ENCODE measurements around the gene HCK. TPM values are rescaled to one million over a fixed set of nuclear protein-coding genes. Genes with fewer than 3 reads are reported as not detected.
A peak's percentile ranks its signal among the peaks of the same experiment; 100 is the strongest.

Gene HCK
- total RNA-seq, 1 donor from 2014 or later = not detected

- H3K27ac Mint-ChIP-seq (ENCODE audit: unreplicated experiment) = no peak overlapping the region
- no peak for DNase-seq (ENCODE audit: low read depth, low spot score)
- TF ChIP-seq CTCF (conservative IDR thresholded peaks at IDR 0.05) = no peak
- H3K4me3 Mint-ChIP-seq = no peak overlapping the region
- no peaks in the 10 kb centered on the region for H3K9me3 Mint-ChIP-seq
- H3K36me3 Mint-ChIP-seq (ENCODE audit: low read depth) = no peaks in the 10 kb centered on the region
- no peaks in the 10 kb centered on the region for H3K27me3 Mint-ChIP-seq (ENCODE audit: low read depth)
- peaks cover 4% of the 10 kb centered on the region for H3K4me1 Mint-ChIP-seq
Measured at GRCh38 chr20:32132911-32133549, 81.0 kb downstream of the HCK start.

GRCh38 chr20:32134026-32134425, 82.0 kb downstream of the HCK start:
- DNase-seq (ENCODE audit: low read depth, low spot score) = no peak
- Mint-ChIP-seq H3K4me3 (no peak overlapping the region), H3K4me1 (peaks cover 4% of the 10 kb centered on the region), H3K27ac (ENCODE audit: unreplicated experiment) (no peak overlapping the region), H3K36me3 (ENCODE audit: low read depth) (no peaks in the 10 kb centered on the region), H3K9me3 (no peaks in the 10 kb centered on the region), H3K27me3 (ENCODE audit: low read depth) (no peaks in the 10 kb centered on the region)
- TF ChIP-seq CTCF (conservative IDR thresholded peaks at IDR 0.05) = no peak

- no peak for DNase-seq (ENCODE audit: low read depth, low spot score)
- no peak overlapping the region for H3K4me3 Mint-ChIP-seq
- no peak for TF ChIP-seq CTCF (conservative IDR thresholded peaks at IDR 0.05)
- H3K36me3 Mint-ChIP-seq (ENCODE audit: low read depth) = peaks cover 7% of the 10 kb centered on the region
- H3K9me3 Mint-ChIP-seq = no peaks in the 10 kb centered on the region
- peaks cover 4% of the 10 kb centered on the region for H3K4me1 Mint-ChIP-seq
- no peaks in the 10 kb centered on the region for H3K27me3 Mint-ChIP-seq (ENCODE audit: low read depth)
- H3K27ac Mint-ChIP-seq (ENCODE audit: unreplicated experiment) = no peak overlapping the region
Measured at GRCh38 chr20:32135983-32136515, 84.0 kb downstream of the HCK start.

- H3K36me3 Mint-ChIP-seq (ENCODE audit: low read depth) = peaks cover 14% of the 10 kb centered on the region
- TF ChIP-seq CTCF (conservative IDR thresholded peaks at IDR 0.05) = no peak
- no peaks in the 10 kb centered on the region for H3K9me3 Mint-ChIP-seq
- peak overlapping the region; percentile 14 for H3K27ac Mint-ChIP-seq (ENCODE audit: unreplicated experiment)
- no peak overlapping the region for H3K4me3 Mint-ChIP-seq
- no peak for DNase-seq (ENCODE audit: low read depth, low spot score)
- no peaks in the 10 kb centered on the region for H3K4me1 Mint-ChIP-seq
- no peaks in the 10 kb centered on the region for H3K27me3 Mint-ChIP-seq (ENCODE audit: low read depth)
Measured at GRCh38 chr20:32138921-32139320, 86.9 kb downstream of the HCK start.

- no peaks in the 10 kb centered on the region for H3K27me3 Mint-ChIP-seq (ENCODE audit: low read depth)
- H3K4me1 Mint-ChIP-seq = no peaks in the 10 kb centered on the region
- H3K4me3 Mint-ChIP-seq = no peak overlapping the region
- TF ChIP-seq CTCF (conservative IDR thresholded peaks at IDR 0.05) = no peak
- no peak overlapping the region for H3K27ac Mint-ChIP-seq (ENCODE audit: unreplicated experiment)
- no peak for DNase-seq (ENCODE audit: low read depth, low spot score)
- H3K36me3 Mint-ChIP-seq (ENCODE audit: low read depth) = peaks cover 20% of the 10 kb centered on the region
- no peaks in the 10 kb centered on the region for H3K9me3 Mint-ChIP-seq
Measured at GRCh38 chr20:32139947-32140346, 87.9 kb downstream of the HCK start.
